ENCODE measurements around the gene POLE3. TPM values are rescaled to one million over a fixed set of nuclear protein-coding genes. Genes with fewer than 3 reads are reported as not detected.
"Not testable (repeated sequence)": the region's sequence is repeated elsewhere in the genome, so short reads cannot be mapped to it uniquely, and the experiment has no call there.

POLE3 gene
- total RNA-seq, 1 donor from 2014 or later: 29.7 TPM

- peak in 1 of 2 donors; percentile 69 for ATAC-seq
These were observed 5.8 kb upstream of the POLE3 start for GRCh38 chr9:113416149-113416721.

GRCh38 chr9:113409883-113410206 lies 630 bp downstream of the POLE3 start:
- peak in 1 of 2 donors; percentile 2 for ATAC-seq
- intact Hi-C loops (cut with DNase I): no loop called here

More at GRCh38 chr9:113416149-113416721, 5.8 kb upstream of the POLE3 start:
- intact Hi-C loops (cut with DNase I): no loop called here
- no peak for DNase-seq
- Histone ChIP-seq H3K27me3 (ENCODE audit: low read depth) (no peaks in the 10 kb centered on the region), H3K36me3 (no peaks in the 10 kb centered on the region), H3K4me1 (peaks cover 4% of the 10 kb centered on the region), H3K27ac (peak overlapping the region; percentile 39), H3K4me3 (no peak overlapping the region), H3K9me3 (no peaks in the 10 kb centered on the region)
- no peak for TF ChIP-seq CTCF (IDR thresholded peaks at IDR 0.05)

GRCh38 chr9:113409481-113409880 lies 994 bp downstream of the POLE3 start:
- no peak for DNase-seq
- Histone ChIP-seq H3K27me3 (ENCODE audit: low read depth) (no peaks in the 10 kb centered on the region), H3K9me3 (no peaks in the 10 kb centered on the region), H3K27ac (peak overlapping the region; percentile 93), H3K36me3 (peaks cover 24% of the 10 kb centered on the region), H3K4me1 (peaks cover 27% of the 10 kb centered on the region), H3K4me3 (peak overlapping the region; percentile 87)
- intact Hi-C loops (cut with DNase I): no loop called here
- TF ChIP-seq CTCF (IDR thresholded peaks at IDR 0.05): no peak
- no peak for ATAC-seq

More at GRCh38 chr9:113409883-113410206, 630 bp downstream of the POLE3 start:
- H3K27ac ChIP-seq: peak overlapping the region; percentile 93
- no peak for TF ChIP-seq CTCF (IDR thresholded peaks at IDR 0.05)
- no peak for DNase-seq
- H3K36me3 ChIP-seq: peaks cover 24% of the 10 kb centered on the region
- H3K9me3 ChIP-seq: no peaks in the 10 kb centered on the region
- peaks cover 27% of the 10 kb centered on the region for H3K4me1 ChIP-seq
- peak overlapping the region; percentile 87 for H3K4me3 ChIP-seq
- H3K27me3 ChIP-seq (ENCODE audit: low read depth): no peaks in the 10 kb centered on the region

GRCh38 chr9:113406873-113407511 lies 3.5 kb downstream of the POLE3 start:
- H3K4me3 ChIP-seq; intact Hi-C loops (cut with DNase I); H3K9me3 ChIP-seq; H3K27me3 ChIP-seq (ENCODE audit: low read depth); ATAC-seq: not testable (repeated sequence)
- Histone ChIP-seq H3K4me1 (peaks cover 27% of the 10 kb centered on the region), H3K27ac (peak overlapping the region; percentile 33), H3K36me3 (peaks cover 24% of the 10 kb centered on the region)
- peak; percentile 69 for TF ChIP-seq CTCF (IDR thresholded peaks at IDR 0.05)
- peak; percentile 73 for DNase-seq

- peaks cover 23% of the 10 kb centered on the region for H3K4me1 ChIP-seq
- H3K27ac ChIP-seq: peak overlapping the region; percentile 33
- DNase-seq; ATAC-seq; intact Hi-C loops (cut with DNase I); H3K27me3 ChIP-seq (ENCODE audit: low read depth); H3K4me3 ChIP-seq; H3K9me3 ChIP-seq: not testable (repeated sequence)
- peaks cover 24% of the 10 kb centered on the region for H3K36me3 ChIP-seq
These were observed 4.1 kb downstream of the POLE3 start for GRCh38 chr9:113406353-113406752.

GRCh38 chr9:113403646-113404045 lies 6.8 kb downstream of the POLE3 start:
- peak overlapping the region; percentile 40 for H3K27ac ChIP-seq
- no peak overlapping the region for H3K4me3 ChIP-seq
- peaks cover 18% of the 10 kb centered on the region for H3K36me3 ChIP-seq
- DNase-seq: no peak
- no peaks in the 10 kb centered on the region for H3K9me3 ChIP-seq
- TF ChIP-seq CTCF (IDR thresholded peaks at IDR 0.05): no peak
- intact Hi-C loops (cut with DNase I): no loop called here
- peaks cover 31% of the 10 kb centered on the region for H3K4me1 ChIP-seq
- H3K27me3 ChIP-seq (ENCODE audit: low read depth): no peaks in the 10 kb centered on the region
- no peak for ATAC-seq

Measured in lower lobe of right lung (tissue), 2 donors.